NCI-H345 (cell line): Measurements from ENCODE around the gene CALR3.
"Not testable (repeated sequence)": the region's sequence is repeated elsewhere in the genome, so short reads cannot be mapped to it uniquely, and the experiment has no call there.

Experiments used
- DNase-seq: peaks from one replicate; lab custom pipeline; 2025; lab: John Stamatoyannopoulos, UW

CALR3 gene

GRCh38 chr19:16524991-16525734, 29.2 kb upstream of the CALR3 start:
- DNase-seq, result no peak

GRCh38 chr19:16522559-16523377, 26.8 kb upstream of the CALR3 start:
- DNase-seq, result no peak

GRCh38 chr19:16521715-16522289, 25.8 kb upstream of the CALR3 start:
- DNase-seq, result no peak

- no peak for DNase-seq
These were observed 25.1 kb upstream of the CALR3 start for GRCh38 chr19:16520986-16521624.

GRCh38 chr19:16520074-16520973, 24.4 kb upstream of the CALR3 start:
- DNase-seq, result no peak

- no peak for DNase-seq
These were observed 23.3 kb upstream of the CALR3 start for GRCh38 chr19:16519230-16519687.

GRCh38 chr19:16518483-16519229, 22.7 kb upstream of the CALR3 start:
- no peak for DNase-seq

- DNase-seq, result no peak
These were observed 22.1 kb upstream of the CALR3 start for GRCh38 chr19:16518061-16518460.

- no peak for DNase-seq
These were observed 21.1 kb upstream of the CALR3 start for GRCh38 chr19:16516923-16517610.

GRCh38 chr19:16516381-16516780, 20.4 kb upstream of the CALR3 start:
- DNase-seq, result no peak

- no peak for DNase-seq
These were observed 18.5 kb upstream of the CALR3 start for GRCh38 chr19:16514383-16515019.

- DNase-seq, result not testable (repeated sequence)
These were observed 16.6 kb upstream of the CALR3 start for GRCh38 chr19:16512611-16513010.

- DNase-seq, result no peak
These were observed 13.4 kb upstream of the CALR3 start for GRCh38 chr19:16509141-16510061.

- DNase-seq, result no peak
These were observed 12.6 kb upstream of the CALR3 start for GRCh38 chr19:16508546-16508945.

GRCh38 chr19:16506961-16507360, 11.0 kb upstream of the CALR3 start:
- DNase-seq, result no peak

GRCh38 chr19:16506161-16506560, 10.2 kb upstream of the CALR3 start:
- not testable (repeated sequence) for DNase-seq

GRCh38 chr19:16504271-16504670, 8.3 kb upstream of the CALR3 start:
- no peak for DNase-seq

- DNase-seq, result no peak
These were observed 1.9 kb upstream of the CALR3 start for GRCh38 chr19:16497837-16498236.
